HFF-Myc (cell line): Measurements from ENCODE around the gene TCTN1.

ENCODE experiments used
- DNase-seq: peaks from one replicate; pipeline ENCODE4 v3.0.0-alpha.2; 2011; ENCODE audit warnings: low read depth; ENCODE audit errors: extremely low read depth
- H3K4me3 ChIP-seq: replicated peaks from 2 replicates; pipeline ENCODE4 v1.5.1; 2011; ENCODE audit warnings: low read depth, mild to moderate bottlenecking, control low read depth, low read length
- CTCF ChIP-seq: IDR thresholded peaks from 2 replicates; pipeline ENCODE4 v1.5.1; 2012; ENCODE audit warnings: mild to moderate bottlenecking, low read depth, low read length, control low read depth; ENCODE audit errors: missing control alignments

The TCTN1 gene

DNA sequence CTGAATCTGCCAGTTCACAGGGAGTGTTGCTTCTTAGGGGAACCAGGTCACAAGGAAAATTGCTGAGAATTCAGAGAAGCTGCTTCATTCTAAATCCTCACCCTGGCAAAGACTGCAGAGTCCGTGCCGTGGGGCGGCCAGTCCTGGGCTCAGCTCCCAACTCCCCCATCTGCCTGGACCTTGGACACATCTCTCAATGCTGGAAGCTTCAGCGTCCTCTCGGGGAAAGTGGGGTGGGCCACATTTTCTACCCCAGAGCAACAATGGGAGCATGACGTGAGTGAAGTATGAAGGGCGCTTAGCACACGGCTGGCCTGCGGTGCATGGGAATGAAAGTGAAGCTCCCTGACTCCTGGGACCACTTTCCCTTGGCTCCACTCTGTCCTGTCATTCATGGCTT lies 43.8 kb downstream of the TCTN1 start:
- TF ChIP-seq CTCF: no peak
- H3K4me3 ChIP-seq: no peak overlapping the region
- DNase-seq: no peak

DNA sequence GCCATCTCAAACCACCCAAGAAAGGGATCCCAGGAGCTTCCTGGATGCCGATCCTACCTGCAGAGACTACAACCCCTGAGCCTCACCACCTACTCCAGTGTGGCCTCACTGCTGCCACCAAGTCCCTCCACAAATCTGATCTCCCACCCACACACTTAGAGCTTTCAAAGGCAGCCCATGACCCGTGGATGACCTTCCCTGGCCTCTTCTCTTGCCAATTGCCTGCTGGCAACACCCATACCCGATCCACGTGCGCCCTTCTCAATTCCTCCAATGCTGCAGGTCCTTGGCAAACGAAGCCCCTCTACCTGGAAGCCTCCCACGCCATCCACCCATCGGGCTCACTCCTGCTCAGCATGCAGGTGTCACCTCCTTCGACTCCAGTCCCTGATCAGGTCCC lies 44.3 kb downstream of the TCTN1 start:
- no peak for DNase-seq
- no peak for TF ChIP-seq CTCF
- no peak overlapping the region for H3K4me3 ChIP-seq

DNA sequence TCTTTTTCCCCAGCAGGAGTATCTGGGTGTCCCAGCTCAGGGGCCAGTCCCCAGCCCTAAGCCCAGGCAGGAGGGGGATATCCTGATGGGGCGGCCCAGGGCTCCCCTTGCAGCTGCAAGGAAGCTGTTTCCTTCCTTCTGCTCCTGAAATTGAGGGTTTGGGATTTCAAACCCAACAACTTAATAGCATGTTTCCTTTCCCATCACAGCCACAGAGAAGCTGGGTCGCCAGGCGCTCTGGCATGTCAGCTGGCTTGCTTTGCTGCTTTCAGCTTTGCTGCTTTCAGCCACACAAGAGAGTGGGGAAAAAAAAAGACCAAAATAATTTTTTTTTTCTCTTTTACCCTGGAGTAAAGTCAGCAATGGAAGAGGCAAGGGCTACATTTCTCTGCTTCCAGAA lies 44.9 kb downstream of the TCTN1 start:
- H3K4me3 ChIP-seq: no peak overlapping the region
- no peak for DNase-seq
- no peak for TF ChIP-seq CTCF

- DNase-seq: no peak
- no peak for TF ChIP-seq CTCF
- no peak overlapping the region for H3K4me3 ChIP-seq
Measured at GRCh38 chr12:110661337-110661972, 47.5 kb downstream of the TCTN1 start.

DNA sequence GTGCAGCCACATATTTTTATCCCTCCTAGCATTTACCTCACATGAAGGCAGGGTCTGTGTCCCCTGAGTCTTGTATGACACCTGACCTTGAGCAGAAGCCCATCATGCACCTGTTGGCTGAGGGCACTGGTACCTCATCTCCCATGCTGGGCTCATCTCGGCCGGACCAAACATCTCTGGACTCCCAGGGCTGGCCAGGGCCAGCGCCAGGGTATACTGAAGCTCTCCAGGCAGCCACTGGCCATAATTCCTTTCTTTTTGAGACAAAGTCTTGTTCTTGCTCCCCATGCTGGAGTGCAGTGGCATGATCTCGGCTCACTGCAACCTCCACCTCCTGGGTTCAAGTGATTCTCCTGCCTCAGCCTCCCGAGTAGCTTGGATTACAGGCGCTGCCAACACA lies 53.0 kb downstream of the TCTN1 start:
- no peak for TF ChIP-seq CTCF

DNA sequence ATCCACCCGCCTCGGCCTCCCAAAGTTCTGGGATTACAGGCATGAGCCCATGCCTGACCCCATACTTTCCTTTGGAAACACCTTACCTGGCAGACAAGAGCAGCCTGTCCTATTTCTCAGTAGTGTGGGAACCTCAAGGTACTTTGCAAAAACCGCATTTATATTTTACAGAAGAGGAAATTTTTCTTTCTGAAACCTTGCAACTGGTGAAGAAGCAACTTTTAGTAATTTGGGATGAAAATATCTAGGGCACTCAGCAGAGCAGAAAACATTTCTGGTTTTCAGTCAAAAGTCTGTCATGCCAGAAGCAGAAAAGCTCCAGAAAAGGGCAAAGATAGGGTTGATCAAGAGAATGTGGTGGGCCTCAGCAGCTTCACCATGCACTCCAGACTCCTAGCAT lies 53.7 kb downstream of the TCTN1 start:
- H3K4me3 ChIP-seq: no peak overlapping the region
- no peak for TF ChIP-seq CTCF
- no peak for DNase-seq

More for the DNA sequence above, 53.0 kb downstream of the TCTN1 start:
- H3K4me3 ChIP-seq: no peak overlapping the region
- DNase-seq: no peak
